Measurements from ENCODE around the gene THBD.

The THBD gene

DNA sequence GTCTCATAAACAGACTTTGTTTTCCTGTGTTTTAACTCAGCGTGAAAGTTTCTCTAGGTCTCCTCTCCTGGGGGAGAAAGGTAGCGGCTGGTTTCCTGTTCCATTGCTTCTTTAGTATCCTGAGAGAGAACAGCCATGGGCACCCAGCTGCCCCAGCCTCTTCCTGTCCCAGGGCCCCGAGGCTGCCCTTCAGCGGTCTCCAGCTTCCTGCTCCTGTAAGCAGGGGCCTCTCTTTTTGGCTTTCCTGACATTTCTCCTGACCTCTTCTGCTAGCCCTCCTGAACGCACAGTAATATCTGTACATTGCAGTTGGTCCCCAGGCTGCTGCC lies 16.8 kb downstream of the THBD start:
- no peak overlapping the region for H3K4me2 ChIP-seq (ENCODE audit: low read length)
- no peak overlapping the region for H3K27ac ChIP-seq (ENCODE audit: low read depth, low read length, poor library complexity, severe bottlenecking)

DNA sequence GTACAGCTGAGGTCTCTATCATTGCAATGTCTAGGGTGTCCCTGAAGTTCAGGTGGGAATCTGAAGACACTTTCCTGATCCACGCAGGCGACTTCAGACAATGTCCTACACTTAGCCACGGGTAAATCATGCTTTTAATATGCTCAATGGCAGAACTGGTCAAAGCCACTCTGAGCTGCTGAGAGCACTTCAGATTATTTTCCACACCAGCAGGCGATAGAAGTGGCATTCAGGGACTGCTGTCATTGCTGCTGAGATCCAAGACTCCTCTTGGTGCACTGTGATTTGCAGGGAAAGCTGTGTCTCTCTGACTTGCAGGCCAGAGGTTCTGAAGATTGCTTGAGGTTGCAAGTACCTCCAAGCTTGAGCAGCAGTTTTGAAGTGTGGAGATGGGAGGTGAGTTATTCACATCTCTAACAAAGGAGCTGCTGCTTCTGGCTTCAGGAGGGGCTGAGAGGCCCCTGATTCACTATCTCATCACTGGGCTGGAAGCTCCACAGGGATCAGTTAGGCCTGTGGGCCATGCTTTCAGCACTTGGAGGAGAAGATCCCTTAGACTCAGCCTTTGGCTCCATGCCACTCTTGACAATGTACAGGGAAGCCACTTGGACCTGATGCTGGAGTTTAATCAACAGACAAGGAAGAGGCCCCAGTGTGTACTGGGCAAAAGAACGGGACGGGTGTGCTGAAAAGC lies 17.3 kb downstream of the THBD start:
- no peak overlapping the region for H3K4me3 ChIP-seq (ENCODE audit: low read depth, low read length, poor library complexity, severe bottlenecking)
- H3K9me2 ChIP-seq (ENCODE audit: low read depth, low read length), result no peaks in the 10 kb centered on the region
- no peaks in the 10 kb centered on the region for H3K9me3 ChIP-seq (ENCODE audit: low read length)
- no peaks in the 10 kb centered on the region for H3K4me1 ChIP-seq (ENCODE audit: insufficient read depth, low read length, severe bottlenecking)
- no peaks in the 10 kb centered on the region for H3K79me2 ChIP-seq (ENCODE audit: insufficient read depth, low read length)
- no peaks in the 10 kb centered on the region for H3K36me3 ChIP-seq (ENCODE audit: insufficient read depth, low read length)
- TF ChIP-seq, protein P1, sequence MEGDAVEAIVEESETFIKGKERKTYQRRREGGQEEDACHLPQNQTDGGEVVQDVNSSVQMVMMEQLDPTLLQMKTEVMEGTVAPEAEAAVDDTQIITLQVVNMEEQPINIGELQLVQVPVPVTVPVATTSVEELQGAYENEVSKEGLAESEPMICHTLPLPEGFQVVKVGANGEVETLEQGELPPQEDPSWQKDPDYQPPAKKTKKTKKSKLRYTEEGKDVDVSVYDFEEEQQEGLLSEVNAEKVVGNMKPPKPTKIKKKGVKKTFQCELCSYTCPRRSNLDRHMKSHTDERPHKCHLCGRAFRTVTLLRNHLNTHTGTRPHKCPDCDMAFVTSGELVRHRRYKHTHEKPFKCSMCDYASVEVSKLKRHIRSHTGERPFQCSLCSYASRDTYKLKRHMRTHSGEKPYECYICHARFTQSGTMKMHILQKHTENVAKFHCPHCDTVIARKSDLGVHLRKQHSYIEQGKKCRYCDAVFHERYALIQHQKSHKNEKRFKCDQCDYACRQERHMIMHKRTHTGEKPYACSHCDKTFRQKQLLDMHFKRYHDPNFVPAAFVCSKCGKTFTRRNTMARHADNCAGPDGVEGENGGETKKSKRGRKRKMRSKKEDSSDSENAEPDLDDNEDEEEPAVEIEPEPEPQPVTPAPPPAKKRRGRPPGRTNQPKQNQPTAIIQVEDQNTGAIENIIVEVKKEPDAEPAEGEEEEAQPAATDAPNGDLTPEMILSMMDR (IDR thresholded peaks at IDR 0.05; ENCODE audit: low read length), result no peak
- no peak for TF ChIP-seq EZH2 (IDR thresholded peaks at IDR 0.05; ENCODE audit: borderline replicate concordance, low read length)
- no peaks in the 10 kb centered on the region for H3K27me3 ChIP-seq (ENCODE audit: insufficient read depth, low read length)
- no peak overlapping the region for H3K9ac ChIP-seq (ENCODE audit: low read length)
- no peak overlapping the region for H3K4me2 ChIP-seq (ENCODE audit: low read length)
- no peaks in the 10 kb centered on the region for H3F3A ChIP-seq (ENCODE audit: insufficient read depth, low read length)
- no peak overlapping the region for H3K27ac ChIP-seq (ENCODE audit: low read depth, low read length, poor library complexity, severe bottlenecking)
- H4K20me1 ChIP-seq (ENCODE audit: insufficient read depth, low read length), result no peaks in the 10 kb centered on the region
- H2AFZ ChIP-seq (ENCODE audit: low read length), result no peak overlapping the region

More for the DNA sequence above, 16.8 kb downstream of the THBD start:
- H3K9me3 ChIP-seq (ENCODE audit: low read length), result no peaks in the 10 kb centered on the region
- TF ChIP-seq EZH2 (IDR thresholded peaks at IDR 0.05; ENCODE audit: borderline replicate concordance, low read length), result no peak
- TF ChIP-seq, protein P1 (IDR thresholded peaks at IDR 0.05; ENCODE audit: low read length), result no peak
- no peaks in the 10 kb centered on the region for H3K27me3 ChIP-seq (ENCODE audit: insufficient read depth, low read length)
- no peaks in the 10 kb centered on the region for H3K9me2 ChIP-seq (ENCODE audit: low read depth, low read length)
- H3K36me3 ChIP-seq (ENCODE audit: insufficient read depth, low read length), result no peaks in the 10 kb centered on the region
- H3K9ac ChIP-seq (ENCODE audit: low read length), result no peak overlapping the region
- no peaks in the 10 kb centered on the region for H3K79me2 ChIP-seq (ENCODE audit: insufficient read depth, low read length)
- no peaks in the 10 kb centered on the region for H4K20me1 ChIP-seq (ENCODE audit: insufficient read depth, low read length)
- H3K4me1 ChIP-seq (ENCODE audit: insufficient read depth, low read length, severe bottlenecking), result no peaks in the 10 kb centered on the region
- no peaks in the 10 kb centered on the region for H3F3A ChIP-seq (ENCODE audit: insufficient read depth, low read length)
- H3K4me3 ChIP-seq (ENCODE audit: low read depth, low read length, poor library complexity, severe bottlenecking), result no peak overlapping the region
- no peak overlapping the region for H2AFZ ChIP-seq (ENCODE audit: low read length)

DNA sequence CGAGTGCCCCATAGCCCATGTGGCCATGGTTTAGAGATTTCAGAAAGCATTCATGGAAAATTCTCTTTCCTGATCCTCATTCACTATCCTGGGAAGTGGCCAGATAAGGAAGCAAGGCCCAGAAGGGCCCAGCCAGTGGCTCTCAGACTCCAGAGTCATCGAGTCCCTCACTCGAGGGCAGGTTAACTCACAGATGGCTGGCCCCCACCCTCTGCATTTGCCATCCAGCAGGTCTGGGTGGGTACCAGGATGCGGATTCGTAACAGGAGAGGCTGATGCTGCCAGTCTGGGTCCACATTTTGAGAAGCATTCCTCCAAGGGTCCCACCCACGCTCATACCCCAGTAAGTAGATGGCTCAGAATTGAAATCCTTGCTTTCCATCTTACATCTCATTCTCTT lies 18.1 kb downstream of the THBD start:
- Histone ChIP-seq H3F3A (ENCODE audit: insufficient read depth, low read length) (no peaks in the 10 kb centered on the region), H3K9me3 (ENCODE audit: low read length) (no peaks in the 10 kb centered on the region), H3K27ac (ENCODE audit: low read depth, low read length, poor library complexity, severe bottlenecking) (no peak overlapping the region), H3K36me3 (ENCODE audit: insufficient read depth, low read length) (no peaks in the 10 kb centered on the region), H3K27me3 (ENCODE audit: insufficient read depth, low read length) (no peaks in the 10 kb centered on the region), H2AFZ (ENCODE audit: low read length) (no peak overlapping the region), H3K79me2 (ENCODE audit: insufficient read depth, low read length) (no peaks in the 10 kb centered on the region), H3K4me3 (ENCODE audit: low read depth, low read length, poor library complexity, severe bottlenecking) (no peak overlapping the region), H4K20me1 (ENCODE audit: insufficient read depth, low read length) (no peaks in the 10 kb centered on the region), H3K4me2 (ENCODE audit: low read length) (no peak overlapping the region), H3K4me1 (ENCODE audit: insufficient read depth, low read length, severe bottlenecking) (no peaks in the 10 kb centered on the region), H3K9me2 (ENCODE audit: low read depth, low read length) (no peaks in the 10 kb centered on the region), H3K9ac (ENCODE audit: low read length) (no peak overlapping the region)
- TF ChIP-seq, protein P1 (IDR thresholded peaks at IDR 0.05; ENCODE audit: low read length), result no peak
- no peak for TF ChIP-seq EZH2 (IDR thresholded peaks at IDR 0.05; ENCODE audit: borderline replicate concordance, low read length)
